Stimulated activated CD8-positive, alpha-beta memory T cell treated with anti-CD3 and anti-CD28 coated beads, Interleukin-15, amount 100 ng/mL, for 1 hour (primary cell): ENCODE measurements around the gene CELSR1.
A peak's percentile ranks its signal among the peaks of the same experiment; 100 is the strongest.

Experiments used
- DNase-seq: peaks from one replicate; pipeline ENCODE4 v3.0.0-alpha.2; 2020; ENCODE audit warnings: low read depth

CELSR1 gene, protein sequence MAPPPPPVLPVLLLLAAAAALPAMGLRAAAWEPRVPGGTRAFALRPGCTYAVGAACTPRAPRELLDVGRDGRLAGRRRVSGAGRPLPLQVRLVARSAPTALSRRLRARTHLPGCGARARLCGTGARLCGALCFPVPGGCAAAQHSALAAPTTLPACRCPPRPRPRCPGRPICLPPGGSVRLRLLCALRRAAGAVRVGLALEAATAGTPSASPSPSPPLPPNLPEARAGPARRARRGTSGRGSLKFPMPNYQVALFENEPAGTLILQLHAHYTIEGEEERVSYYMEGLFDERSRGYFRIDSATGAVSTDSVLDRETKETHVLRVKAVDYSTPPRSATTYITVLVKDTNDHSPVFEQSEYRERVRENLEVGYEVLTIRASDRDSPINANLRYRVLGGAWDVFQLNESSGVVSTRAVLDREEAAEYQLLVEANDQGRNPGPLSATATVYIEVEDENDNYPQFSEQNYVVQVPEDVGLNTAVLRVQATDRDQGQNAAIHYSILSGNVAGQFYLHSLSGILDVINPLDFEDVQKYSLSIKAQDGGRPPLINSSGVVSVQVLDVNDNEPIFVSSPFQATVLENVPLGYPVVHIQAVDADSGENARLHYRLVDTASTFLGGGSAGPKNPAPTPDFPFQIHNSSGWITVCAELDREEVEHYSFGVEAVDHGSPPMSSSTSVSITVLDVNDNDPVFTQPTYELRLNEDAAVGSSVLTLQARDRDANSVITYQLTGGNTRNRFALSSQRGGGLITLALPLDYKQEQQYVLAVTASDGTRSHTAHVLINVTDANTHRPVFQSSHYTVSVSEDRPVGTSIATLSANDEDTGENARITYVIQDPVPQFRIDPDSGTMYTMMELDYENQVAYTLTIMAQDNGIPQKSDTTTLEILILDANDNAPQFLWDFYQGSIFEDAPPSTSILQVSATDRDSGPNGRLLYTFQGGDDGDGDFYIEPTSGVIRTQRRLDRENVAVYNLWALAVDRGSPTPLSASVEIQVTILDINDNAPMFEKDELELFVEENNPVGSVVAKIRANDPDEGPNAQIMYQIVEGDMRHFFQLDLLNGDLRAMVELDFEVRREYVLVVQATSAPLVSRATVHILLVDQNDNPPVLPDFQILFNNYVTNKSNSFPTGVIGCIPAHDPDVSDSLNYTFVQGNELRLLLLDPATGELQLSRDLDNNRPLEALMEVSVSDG (N-terminal part only)

DNA sequence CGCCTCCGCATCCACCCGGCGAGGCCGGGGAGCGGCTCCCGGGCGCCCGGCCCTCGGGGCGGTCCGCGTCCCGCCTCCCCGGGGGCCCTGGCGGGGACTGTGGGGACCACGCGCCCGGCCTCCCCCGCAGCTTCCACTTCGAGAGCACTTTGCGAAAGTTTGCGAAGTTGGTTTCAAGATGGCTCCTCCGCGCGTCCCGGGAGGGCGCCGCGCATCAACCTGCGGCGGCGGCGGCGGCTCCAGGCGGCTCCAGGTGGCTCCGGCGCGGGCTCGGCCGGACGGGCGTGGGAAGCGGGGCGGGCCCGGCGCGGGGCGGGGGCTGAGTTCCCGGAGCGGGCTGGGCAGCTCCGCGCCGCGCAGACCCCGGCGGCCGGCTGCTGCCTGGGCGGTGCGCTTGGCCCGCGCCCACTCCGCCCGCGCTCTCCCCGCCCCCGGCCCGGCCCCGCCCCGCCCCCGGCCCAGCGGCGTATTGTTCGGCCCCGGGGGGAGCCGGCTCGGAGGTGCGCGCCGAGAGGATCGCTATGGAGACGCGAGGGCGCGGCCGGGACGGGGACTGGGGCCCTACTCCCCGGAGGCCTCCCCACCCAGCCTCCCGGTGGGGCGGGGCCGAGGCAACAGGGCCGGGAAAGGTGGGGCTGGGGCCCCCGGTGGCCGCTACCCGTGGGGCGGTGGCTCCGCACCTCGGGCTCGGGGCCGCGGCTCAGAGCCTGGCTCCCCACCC lies at the start of gene CELSR1:
TSS of gene CELSR1 (minus strand) at position 396 of the 721 bp plus-strand sequence. CDS start 450 bp downstream, outside the sequence.
- no peak for DNase-seq

DNA sequence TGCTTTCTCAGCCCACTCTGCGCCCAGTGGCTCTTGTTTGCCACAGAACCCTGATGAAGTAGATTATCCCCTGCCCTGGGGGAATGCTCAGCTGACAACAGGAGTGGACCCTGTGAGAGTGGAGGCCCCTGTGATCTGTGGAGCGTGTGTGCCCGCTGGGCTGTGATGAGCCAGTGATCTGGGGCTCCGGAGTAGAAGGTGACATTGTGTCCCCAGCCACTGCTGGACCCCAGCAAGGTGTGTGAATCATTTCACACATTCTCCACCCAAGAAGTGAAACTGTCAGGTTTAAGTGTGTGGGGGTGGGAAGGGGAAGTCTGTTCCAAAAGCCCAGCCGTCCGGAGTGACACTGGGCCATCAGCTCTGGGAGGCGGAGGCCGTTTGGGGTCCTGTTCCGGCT lies 49.6 kb upstream of the CELSR1 start:
- no peak for DNase-seq

DNA sequence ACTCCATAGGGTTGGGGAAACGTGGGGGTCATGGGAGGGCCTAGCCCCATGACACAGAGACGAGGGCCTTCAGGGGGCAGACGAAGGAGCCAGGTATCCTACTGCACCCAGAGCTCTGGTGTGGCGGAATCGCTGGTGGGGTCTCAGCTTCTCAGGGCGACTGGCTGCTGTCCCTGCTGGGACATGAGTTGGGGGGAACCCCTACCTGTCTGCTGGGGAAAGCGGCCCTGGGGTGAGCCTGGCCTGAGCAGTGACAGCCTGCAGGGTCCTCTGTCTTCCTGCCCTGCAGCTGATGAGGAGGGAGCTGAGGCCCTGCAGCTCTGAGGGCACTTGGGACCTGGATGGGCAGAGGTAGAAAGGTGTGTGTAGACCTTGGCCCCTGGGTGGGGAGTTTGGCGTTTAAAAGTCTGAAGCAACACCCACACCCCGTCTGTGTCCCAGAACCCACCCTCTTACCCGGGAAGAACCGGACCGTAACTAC lies 49.2 kb upstream of the CELSR1 start:
- no peak for DNase-seq

DNA sequence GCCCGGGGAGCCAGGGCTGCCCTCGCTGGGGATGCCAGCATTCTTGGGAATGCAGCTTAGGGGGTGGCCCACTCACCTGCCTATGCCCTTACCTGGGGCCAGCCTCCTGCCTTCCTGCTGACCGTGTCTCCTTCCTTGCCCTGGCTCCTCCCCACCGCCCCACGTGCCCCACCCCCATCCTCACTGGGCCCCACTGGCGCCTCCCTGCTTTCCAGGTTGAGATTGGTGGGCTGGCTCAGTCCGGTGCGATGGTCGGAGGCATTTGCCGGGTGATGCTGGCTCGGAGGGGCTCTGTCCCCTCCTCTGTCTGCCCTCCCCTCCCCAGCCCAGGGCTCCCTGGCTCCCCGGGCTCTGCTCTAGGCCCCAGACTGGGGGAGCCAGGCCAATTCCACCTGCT lies 48.7 kb upstream of the CELSR1 start:
- DNase-seq, result no peak

DNA sequence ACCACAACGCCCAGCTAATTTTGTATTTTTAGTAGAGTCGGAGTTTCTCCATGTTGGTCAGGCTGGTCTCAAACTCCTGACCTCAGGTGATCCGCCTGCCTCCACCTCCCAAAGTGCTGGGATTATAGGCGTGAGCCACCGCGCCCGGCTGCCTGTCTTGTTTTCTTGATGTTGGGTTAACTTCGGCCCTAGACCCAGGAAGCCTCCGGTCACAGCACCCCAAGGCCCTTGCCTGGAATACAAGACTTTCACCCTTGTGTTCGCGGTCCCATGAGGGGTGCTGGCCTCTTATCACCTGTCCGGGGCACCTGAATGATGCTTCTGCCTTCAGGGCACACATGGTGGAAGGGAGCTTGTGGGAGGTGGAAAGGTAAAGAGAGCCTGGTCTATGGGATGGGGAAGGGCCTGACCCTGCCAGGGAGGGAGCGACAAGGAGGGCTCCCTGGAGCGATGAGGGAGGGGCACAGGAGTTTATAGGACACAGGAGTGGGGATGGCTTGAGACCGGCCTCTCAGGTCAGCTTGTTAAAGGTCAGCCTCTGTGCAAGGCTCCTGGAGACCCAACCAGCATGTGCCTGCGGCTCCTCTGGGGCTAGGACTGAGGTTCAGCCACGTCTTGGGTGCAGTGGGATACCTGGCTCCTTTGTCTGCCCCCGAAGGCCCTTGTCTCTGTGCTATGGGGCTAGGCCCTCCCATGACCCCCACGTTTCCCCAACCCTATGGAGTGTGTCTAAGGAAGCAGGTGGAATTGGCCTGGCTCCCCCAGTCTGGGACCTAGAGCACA lies 48.1 kb upstream of the CELSR1 start:
- DNase-seq, result no peak

DNA sequence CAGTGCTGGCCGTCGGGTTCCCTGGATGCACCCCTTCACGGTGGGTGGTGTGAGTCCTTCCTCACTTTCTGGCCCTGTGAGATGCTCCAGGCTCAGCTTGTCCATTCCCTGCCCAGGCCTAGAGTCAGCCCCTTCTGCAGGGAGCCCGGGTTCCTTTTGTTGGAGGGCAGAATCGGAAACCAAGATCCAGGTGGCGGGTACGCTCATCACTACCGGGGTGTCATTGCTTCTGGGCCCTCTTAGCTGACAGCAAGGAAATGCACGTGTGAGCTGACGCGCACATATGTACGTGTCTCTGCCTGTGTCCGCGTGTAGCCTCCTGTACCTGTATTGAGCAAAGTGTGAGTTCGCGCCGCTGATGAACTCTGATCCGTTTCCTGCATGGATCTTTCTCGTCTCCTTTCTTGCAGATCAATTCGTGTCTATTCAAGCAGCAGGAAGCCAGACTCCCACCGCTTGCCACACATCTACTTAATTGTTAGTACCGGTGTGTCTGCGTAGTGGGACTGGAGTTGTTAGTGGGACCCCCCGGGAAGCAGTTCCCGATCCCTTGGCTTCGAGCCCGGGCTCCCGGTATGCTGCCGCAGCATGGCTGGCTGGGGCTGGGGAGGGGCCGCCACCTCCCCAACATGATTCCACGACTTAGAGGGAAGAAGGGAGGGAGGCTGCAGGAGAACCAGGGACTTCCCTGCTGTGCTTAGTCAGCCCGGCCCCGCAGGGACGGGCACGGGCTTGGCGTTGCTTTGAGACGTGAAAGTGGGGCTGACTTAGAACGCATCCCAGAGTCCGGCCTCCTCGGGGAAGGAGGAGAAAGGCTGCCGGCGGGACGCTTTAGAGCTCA lies 46.9 kb upstream of the CELSR1 start:
- DNase-seq, result no peak

DNA sequence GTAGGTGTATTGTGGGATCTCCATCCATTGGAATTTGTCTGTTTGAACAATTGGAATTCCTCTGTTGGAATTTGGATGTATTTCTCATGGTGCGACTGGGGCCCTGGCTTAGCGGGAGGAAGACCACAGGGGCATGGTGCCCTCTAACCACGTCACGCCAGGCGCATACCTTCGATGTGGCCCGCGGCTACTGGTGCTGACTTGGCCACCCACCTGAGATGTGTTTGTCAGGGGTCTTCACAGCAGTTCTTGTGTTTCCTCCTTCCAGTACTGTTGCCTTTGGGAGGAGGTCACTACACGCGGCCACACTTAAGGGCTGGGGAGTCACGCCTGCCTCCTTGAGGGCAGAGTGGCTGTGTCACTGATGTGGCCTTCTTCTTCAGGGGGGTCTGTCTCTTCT lies 46.2 kb upstream of the CELSR1 start:
- no peak for DNase-seq

DNA sequence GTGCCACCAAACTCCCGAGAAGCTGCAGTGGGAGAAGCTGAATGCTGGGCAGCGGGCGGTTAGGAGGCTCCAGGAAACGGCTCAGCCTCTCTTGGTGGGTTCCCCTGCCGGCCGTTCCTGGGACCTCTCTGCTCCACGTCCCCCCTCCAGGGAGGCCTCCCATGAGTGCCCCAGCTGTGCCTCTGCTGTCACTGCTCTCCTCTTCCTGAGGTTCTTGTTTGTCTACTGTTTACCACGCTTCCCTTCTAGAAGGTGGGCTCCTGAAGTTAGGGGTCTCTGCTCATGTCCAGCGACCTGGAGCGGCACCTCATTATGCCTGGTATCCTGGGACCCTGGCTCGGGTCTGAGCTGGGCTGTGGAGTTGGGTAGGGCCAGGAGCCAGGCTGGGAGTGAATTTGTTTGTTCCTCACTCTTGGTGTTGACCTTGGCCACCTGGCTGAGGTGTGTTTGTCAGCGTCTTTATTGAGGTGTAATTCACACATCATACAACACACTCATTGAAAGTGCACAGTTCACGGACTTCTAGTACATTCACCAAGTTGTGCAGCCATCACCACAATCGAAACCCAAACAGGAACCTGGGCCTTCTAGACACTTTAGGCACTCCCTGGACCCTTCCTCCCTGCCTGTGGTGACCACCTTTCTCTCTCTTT lies 45.0 kb upstream of the CELSR1 start:
- DNase-seq, result no peak

DNA sequence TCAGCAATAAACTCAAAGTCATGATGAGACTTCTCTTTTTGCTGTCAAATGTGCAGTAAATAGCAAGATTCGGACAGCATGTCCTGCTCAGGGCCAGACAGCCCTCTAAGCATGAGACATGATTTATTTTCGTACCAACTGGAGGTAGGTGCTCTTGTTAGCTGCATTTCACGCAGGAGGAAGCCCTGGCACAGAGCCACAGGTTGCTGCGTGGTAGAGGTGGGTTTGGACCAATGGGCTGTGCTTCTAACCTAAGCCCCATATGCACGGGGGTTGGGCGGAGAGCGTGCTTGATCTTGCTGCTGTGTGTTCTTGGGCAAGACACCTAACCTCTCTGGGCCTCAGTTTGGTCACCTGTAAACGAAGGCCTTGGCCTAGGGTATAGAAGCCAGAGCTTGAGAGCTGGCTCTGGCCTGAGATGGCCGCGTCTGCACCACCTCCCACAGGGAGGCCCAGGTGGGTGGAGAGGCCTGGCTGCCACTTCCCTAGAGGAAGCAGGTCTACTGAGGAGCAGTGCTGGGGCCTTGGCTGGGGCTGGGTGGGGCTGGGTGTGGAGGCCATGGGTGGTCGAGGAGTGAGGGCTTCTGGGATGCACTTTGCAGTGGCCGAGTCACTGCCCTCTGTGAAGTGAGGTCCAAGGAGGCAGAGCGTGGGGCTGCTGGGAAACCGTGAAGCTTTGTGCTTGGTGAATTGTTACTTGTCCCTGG lies 44.3 kb upstream of the CELSR1 start:
- DNase-seq, result no peak

DNA sequence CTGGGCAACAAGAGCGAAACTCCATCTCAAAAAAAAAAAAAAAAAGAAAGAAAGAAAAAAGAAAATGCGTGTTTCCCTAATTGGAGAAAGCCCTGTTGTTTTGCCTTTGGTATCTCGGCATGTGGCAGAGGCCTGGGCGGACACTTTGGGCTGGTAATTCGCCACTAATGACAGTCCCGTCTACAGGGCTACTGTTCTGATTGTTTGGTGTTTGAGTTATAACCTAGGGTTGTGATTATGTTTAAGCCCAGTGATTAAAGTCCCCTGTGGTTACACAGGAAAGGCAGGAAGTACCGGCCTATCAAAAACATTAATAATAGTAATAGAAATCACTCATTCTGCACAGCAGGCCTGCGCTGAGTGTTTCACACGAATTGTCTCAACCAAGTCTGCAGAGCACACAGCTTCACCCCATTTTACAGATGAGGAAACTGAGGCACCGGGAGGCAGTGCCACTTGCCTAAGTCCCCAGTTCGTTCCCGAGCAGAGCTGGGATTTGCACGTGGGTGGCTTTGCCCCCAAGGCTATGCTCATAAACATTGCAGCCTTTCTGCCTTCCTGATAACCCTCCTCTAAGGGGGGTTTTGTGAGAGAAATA lies 43.6 kb upstream of the CELSR1 start:
- no peak for DNase-seq

DNA sequence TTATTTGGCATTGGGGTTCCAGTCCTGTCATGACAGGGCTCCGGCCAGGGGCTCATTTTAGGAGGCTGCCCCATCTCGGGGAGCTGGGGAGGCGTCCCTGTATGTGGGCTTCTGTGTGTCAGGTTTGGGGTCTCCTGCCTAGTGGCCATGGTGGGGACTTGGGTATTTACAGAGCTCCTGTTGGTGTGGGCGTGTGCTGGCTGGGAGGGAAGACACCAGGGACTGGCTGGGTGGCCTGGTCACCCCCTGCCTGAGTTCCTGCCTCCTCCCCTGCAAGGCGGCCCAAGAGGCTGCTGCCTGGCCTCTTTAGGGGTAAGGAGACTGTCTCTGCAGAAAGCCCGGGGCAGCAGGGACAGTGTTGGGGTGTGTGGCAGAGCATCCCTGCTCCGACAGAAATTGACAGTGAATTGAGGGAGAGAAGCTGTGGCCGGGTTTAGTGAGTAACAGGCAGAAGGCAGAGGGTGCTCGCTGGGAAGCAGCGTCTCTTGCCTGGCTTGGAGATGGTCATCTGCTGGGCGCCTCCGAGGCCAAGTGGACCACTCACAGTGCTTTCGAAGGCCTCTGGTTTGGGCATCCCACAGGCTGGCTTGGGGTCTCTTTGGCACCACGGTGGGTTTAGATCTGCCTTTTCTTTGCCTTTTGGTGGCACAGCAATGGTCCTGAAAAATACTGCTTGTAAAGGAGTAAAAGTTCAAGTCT lies 42.5 kb upstream of the CELSR1 start:
- no peak for DNase-seq

DNA sequence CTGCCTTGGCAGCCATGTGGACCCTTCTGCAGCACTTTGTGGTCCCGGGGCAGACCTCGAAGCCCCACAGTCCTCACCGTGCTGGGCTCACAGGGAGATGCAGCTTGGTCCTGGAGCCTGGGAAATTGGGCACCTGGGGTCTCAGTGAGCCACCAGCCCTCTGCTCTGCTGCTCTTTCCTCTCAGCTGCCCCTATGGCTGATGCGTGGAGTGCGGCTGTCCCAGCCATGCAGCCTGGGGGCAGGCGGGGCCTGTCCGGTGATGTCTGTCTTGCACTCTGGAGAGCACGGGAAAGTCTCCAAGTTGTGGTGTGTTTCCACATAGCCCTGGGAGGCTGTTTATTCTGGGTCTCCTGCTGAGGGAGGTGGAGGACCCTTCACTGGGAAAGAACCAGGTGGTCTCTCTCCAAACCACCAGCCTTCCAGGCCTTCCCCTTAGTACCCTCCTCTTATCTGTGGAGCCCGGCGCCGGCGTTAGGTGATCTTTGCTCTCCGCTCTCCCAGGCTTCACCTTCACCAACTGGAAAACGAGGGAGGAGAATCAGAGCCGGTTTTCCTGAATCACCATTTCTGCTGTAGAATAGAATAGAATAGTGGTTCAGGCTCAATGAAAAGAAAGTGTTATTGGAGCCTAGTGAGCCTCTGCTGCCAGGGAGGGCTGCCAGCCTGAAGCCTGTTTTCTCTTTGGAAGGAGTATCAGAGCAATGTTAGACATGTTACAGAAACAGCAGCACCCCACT lies 41.6 kb upstream of the CELSR1 start:
- no peak for DNase-seq

DNA sequence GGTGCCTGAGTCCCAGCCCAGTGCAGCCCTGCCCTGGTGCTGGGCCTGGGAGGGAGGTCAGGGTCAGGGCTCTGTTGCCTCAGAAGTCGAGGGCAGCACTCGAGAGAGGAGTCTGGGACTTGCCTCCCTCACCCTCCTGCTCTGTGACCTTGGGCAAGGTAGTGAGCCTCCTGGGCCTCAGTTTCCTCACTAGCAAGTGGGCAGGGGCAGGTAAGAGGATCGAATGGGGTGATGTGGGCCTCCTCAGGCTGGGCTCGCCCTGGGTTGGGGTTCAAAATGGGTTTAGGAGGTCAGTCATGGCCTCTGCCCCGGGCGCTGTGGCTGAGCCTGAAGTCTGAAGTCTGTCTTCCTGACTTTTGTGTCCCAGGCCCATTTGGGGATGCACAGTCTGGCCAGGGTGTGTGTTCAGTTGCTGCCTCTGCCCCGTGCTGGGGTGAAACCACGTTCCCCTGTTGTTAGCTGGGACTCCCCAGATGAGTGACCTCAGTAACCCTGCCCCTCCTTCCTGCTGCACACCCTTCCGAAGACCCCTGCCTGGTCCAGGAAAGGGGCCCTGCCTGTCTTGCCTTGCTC lies 40.9 kb upstream of the CELSR1 start:
- DNase-seq, result no peak

DNA sequence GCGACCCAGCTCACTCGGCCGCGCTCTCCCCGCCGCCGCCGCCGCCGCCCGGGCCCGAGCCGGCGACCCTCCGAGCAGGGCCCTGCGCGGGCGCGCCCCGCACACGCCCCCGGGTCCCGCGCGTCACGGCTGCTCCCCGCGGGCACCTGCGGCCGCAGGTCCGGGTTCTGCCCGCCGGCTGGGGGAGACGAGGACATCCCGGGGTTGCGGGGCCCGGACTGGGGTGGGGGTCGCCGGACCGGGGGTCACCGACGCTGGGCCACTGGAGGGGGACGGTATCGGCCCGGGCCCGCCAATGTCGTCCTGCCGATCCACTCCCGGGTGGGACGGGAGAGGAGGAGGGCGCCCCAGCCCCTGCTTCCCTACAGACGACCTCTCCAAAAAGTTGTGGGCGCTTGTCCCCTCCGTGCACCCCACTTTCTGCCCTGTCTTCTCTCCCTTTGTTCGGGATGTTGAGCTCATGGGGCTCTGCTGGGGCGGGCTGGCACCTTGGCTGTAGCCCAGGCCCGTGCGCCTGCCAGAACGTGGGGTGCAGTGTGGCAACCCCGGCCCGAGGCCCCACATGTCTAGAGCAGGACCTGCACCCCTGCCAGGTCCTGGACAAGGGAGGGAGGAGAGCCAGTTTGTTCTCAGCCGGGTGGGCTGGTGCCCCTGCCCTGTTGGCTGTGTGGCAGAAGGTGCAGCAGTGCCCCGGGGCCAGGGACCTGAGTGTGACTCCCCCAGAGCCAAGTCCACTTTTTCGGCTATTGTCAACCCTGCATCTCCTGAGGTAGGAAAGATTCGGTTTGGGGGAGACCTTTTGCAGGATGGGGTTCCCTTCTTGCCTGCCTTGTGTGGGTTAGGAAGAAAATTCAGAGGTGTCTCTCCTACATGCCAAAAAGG lies 40.2 kb upstream of the CELSR1 start:
- DNase-seq, result no peak

DNA sequence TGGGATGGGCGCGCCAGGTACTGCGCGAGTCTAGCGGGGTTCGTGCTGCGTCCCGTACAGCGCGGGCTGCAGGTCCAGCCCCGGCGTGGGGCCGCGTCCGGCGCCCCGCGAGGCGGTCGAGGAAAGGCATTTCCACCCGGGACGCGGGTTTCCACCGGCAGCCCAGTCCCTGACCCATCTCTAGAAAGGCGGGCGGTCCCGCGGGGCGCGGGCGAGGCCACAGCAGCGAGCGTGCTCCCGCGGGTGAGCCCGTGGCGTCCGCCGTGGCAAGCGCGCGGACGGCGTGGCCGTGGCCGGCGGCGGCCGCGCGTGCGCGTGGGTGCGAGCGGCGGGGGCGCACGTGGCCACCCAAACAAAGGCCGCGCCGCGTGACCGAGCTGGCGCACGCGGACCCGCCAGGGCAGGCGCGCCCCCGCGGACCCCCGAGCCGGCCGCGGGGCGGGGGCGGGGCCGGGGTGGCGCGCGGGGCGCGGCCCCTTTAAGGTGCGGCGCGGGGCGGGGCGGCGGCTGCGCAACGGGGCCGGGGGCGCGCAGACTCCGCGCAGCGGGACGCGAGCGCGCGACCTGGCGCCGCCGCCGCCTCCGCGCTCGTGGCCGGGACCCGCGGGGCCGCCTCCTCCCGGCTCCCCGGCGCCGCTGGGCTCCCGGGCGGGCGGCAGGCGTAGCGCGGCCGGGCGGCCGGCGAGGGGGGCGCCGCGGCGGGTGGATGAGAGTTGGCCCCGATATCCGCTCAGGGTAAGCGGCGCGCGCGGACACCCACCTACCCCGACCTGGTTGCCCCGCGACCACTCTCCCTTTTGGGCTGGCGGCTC lies 39.3 kb upstream of the CELSR1 start:
- DNase-seq, result peak; percentile 23
